Heart left ventricle (tissue), 13 donors: ENCODE results near the gene TM9SF3.

Source experiments
- CTCF ChIP-seq, 12 donors: fragments of 200-600 bp; sonication (generic) in 4 of 12; IDR thresholded peaks; one replicate each; pipeline versions ENCODE4 v1.5.0 to v1.8.0; 2018 to 2022; ENCODE audit warnings: antibody characterized with exemption in 12 of 12, mild to moderate bottlenecking in 5 of 12
- POLR2A ChIP-seq, 2 donors: fragments of 450-650 bp; IDR thresholded peaks; one replicate each; pipeline ENCODE4 v1.6.1; 2017; ENCODE audit warnings: antibody characterized with exemption in 2 of 2, mild to moderate bottlenecking in 2 of 2, moderate library complexity in 2 of 2
- donor health status: ischemic (EF 13 %, LVEDD 7.1; RV severe dilation, severe dysfunction).
- donor health status: DM: no; HTN: yes; CAD: no.
- donor health status: DM: no; HTN: no; CAD: no.
- donor health status: ischemic (EF 25% LVEDD 6.9; RV normal size, moderate dysfunction).
- donor health status: ischemic (EF 25% LVEDD 5.7; RV mildly dilated, moderate dysfunction).
- donor health status: ischemic (EF 35%, LVEDD 5.7; RV mildly dilated, moderate dysfunction).
- donor health status: nonischemic (EF 11% LVEDD 7.7; RV severe dilation, severe dysfunction).
- donor health status: DM: yes; HTN: yes; CAD: no.
- donor health status: PGD.
- donor health status: ischemic (EF 29% LVEDD 5.4; RV normal size, mild dysfunction).
- donor health status: nonischemic (EF 23%, LVEDD 6.1; RV moderate dilation, normal function).

DNA sequence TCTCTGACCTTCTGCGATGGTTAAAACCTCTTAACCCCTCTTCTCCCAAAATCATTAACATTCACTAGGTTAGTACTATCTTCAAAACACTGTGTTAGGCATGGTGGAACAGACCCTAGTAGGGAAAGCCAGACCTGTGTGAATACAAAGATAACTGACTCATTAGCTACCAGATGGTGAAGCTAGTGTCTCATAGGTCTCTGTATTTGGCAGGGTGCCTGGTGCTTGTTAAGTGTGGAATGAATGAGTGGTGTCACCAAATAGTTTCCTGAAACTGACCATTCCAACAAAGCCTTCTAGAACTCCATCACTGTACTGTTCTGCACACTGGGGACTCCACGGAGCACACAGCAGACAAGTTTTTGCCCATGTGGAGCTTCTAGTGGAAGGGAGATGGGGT is 27.7 kb upstream of the TM9SF3 start:
- TF ChIP-seq CTCF (IDR thresholded peaks at IDR 0.05) (no peak), POLR2A (IDR thresholded peaks at IDR 0.05) (no peak)
